IMR-90 (cell line): ENCODE measurements around the gene CGB7. TPM values are rescaled to one million over a fixed set of nuclear protein-coding genes. Genes with fewer than 3 reads are reported as not detected.
A peak's percentile ranks its signal among the peaks of the same experiment; 100 is the strongest.

Experiments used
- ATAC-seq: fragments of 200-7000 bp; cut with Tn5 transposase; 2 replicates; pipeline ENCODE4 v1.9.1; 2020; ENCODE audit warnings: low read depth, mild to moderate bottlenecking, moderate library complexity
- BruUV-seq: library from RNA; stranded (reverse); fragments of 400-500 nt; replicated peaks from 2 replicates; lab custom pipeline; 2021; lab: Mats Ljungman, UMichigan
- CTCF ChIA-PET: fragments of 300-600 bp; formaldehyde crosslinking; extraction: SDS; loops from one replicate; lab custom pipeline; 2021; ENCODE audit warnings: antibody characterized with exemption; lab: Yijun Ruan, JAX
- POLR2A ChIA-PET: fragments of 300-600 bp; sonication (Branson Sonifier 250); formaldehyde crosslinking; loops from one replicate; lab custom pipeline; 2022; ENCODE audit warnings: antibody characterized with exemption; ENCODE audit not compliant: unreplicated experiment; lab: Charles Lee
- DNase-seq: peaks from one replicate; pipeline ENCODE4 v3.0.0; 2013
- H2AFZ ChIP-seq: replicated peaks from 2 replicates; pipeline ENCODE3; 2013; ENCODE audit warnings: low read length, mild to moderate bottlenecking; ENCODE audit not compliant: poor library complexity
- H2AK5ac ChIP-seq: 2 replicates; pipeline ENCODE4 v1.6.1; 2013; ENCODE audit warnings: low read depth, low read length, inconsistent platforms
- H2AK9ac ChIP-seq: replicated peaks from 2 replicates; pipeline ENCODE3; 2013; ENCODE audit warnings: mild to moderate bottlenecking, low read depth, low read length, moderate library complexity; ENCODE audit not compliant: poor library complexity
- H2BK120ac ChIP-seq: 2 replicates; pipeline ENCODE4 v1.6.1; 2013; ENCODE audit warnings: low read depth, low read length, inconsistent platforms
- H2BK15ac ChIP-seq: 3 replicates; pipeline ENCODE4 v1.6.1; 2013; ENCODE audit warnings: low read depth, low read length, inconsistent platforms
- H2BK20ac ChIP-seq: 2 replicates; pipeline ENCODE4 v1.6.1; 2013; ENCODE audit warnings: low read depth, mild to moderate bottlenecking, inconsistent platforms, low read length, moderate library complexity
- H2BK5ac ChIP-seq: 2 replicates; pipeline ENCODE4 v1.6.1; 2013; ENCODE audit warnings: mild to moderate bottlenecking, low read depth, low read length, inconsistent platforms; ENCODE audit not compliant: poor library complexity, severe bottlenecking
- H3K14ac ChIP-seq: replicated peaks from 2 replicates; pipeline ENCODE4 v1.6.1; 2013; ENCODE audit warnings: low read depth, low read length, inconsistent platforms
- H3K18ac ChIP-seq: 2 replicates; pipeline ENCODE4 v1.6.1; 2013; ENCODE audit warnings: low read depth, low read length, control low read depth
- H3K23ac ChIP-seq: 2 replicates; pipeline ENCODE4 v1.6.1; 2013; ENCODE audit warnings: low read depth, low read length, inconsistent platforms
- H3K27ac ChIP-seq: 2 replicates; pipeline ENCODE4 v1.5.1; 2013; ENCODE audit warnings: mild to moderate bottlenecking, control low read depth, low read length; ENCODE audit not compliant: insufficient read depth
- H3K27me3 ChIP-seq: 2 replicates; pipeline ENCODE4 v1.6.1; 2013; ENCODE audit warnings: low read length; ENCODE audit not compliant: control insufficient read depth, insufficient read depth
- H3K36me3 ChIP-seq: 2 replicates; pipeline ENCODE4 v1.6.1; 2013; ENCODE audit warnings: low read length, mixed read lengths; ENCODE audit not compliant: control insufficient read depth, insufficient read depth
- H3K4ac ChIP-seq: 2 replicates; pipeline ENCODE4 v1.6.1; 2013; ENCODE audit warnings: low read depth, low read length, inconsistent platforms
- H3K4me1 ChIP-seq: 2 replicates; pipeline ENCODE4 v1.6.1; 2013; ENCODE audit warnings: low read length, mixed read lengths; ENCODE audit not compliant: control insufficient read depth, insufficient read depth
- H3K4me2 ChIP-seq: 2 replicates; pipeline ENCODE4 v1.6.1; 2013; ENCODE audit warnings: low read depth, mild to moderate bottlenecking, control low read depth, low read length, moderate library complexity
- H3K4me3 ChIP-seq: 2 replicates; pipeline ENCODE4 v1.5.1; 2013; ENCODE audit warnings: low read depth, mild to moderate bottlenecking, control low read depth, low read length, moderate library complexity; ENCODE audit not compliant: insufficient read depth
- H3K56ac ChIP-seq: 2 replicates; pipeline ENCODE4 v1.6.1; 2013; ENCODE audit warnings: low read length, inconsistent platforms; ENCODE audit not compliant: insufficient read depth; ENCODE audit errors: extremely low read depth
- H3K79me1 ChIP-seq, 2 experiments: 2 replicates each; pipeline ENCODE4 v1.6.1; 2013; ENCODE audit warnings: low read length in 2 of 2, inconsistent platforms in 1 of 2, low read depth in 1 of 2
- H3K9ac ChIP-seq: 2 replicates; pipeline ENCODE4 v1.6.1; 2013; ENCODE audit warnings: low read depth, low read length, control low read depth
- H3K9me1 ChIP-seq: 2 replicates; pipeline ENCODE4 v1.6.1; 2013; ENCODE audit warnings: low read length, inconsistent platforms; ENCODE audit not compliant: insufficient read depth
- H3K9me3 ChIP-seq: 2 replicates; pipeline ENCODE4 v1.6.1; 2013; ENCODE audit warnings: low read length; ENCODE audit not compliant: control insufficient read depth, insufficient read depth
- H4K20me1 ChIP-seq: 2 replicates; pipeline ENCODE4 v1.6.1; 2013; ENCODE audit warnings: low read length, inconsistent platforms; ENCODE audit not compliant: insufficient read depth
- H4K5ac ChIP-seq: 2 replicates; pipeline ENCODE4 v1.6.1; 2013; ENCODE audit warnings: mild to moderate bottlenecking, low read depth, low read length, control low read depth
- H4K8ac ChIP-seq, 2 experiments: 2 replicates each; pipeline ENCODE4 v1.6.1; 2013; ENCODE audit warnings: low read depth in 2 of 2, low read length in 2 of 2, control low read depth in 1 of 2, inconsistent platforms in 1 of 2
- H4K91ac ChIP-seq: 2 replicates; pipeline ENCODE4 v1.6.1; 2013; ENCODE audit warnings: low read depth, low read length, inconsistent platforms; ENCODE audit not compliant: insufficient read depth
- BHLHE40 ChIP-seq: fragments of 150-350 bp; IDR thresholded peaks from 2 replicates; pipeline ENCODE4 v1.6.1; 2016; ENCODE audit warnings: mild to moderate bottlenecking, low read depth, low read length
- CEBPB ChIP-seq: IDR thresholded peaks from 2 replicates; pipeline ENCODE4 v1.6.1; 2012; ENCODE audit warnings: low read depth, low read length, improper control_type of control experiment
- FOS ChIP-seq: fragments of 150-350 bp; IDR thresholded peaks from 2 replicates; pipeline ENCODE4 v1.6.1; 2016; ENCODE audit warnings: low read depth, low read length
- MAFK ChIP-seq: IDR thresholded peaks from 2 replicates; pipeline ENCODE4 v1.6.1; 2012; ENCODE audit warnings: low read depth, low read length, improper control_type of control experiment
- POLR2A ChIP-seq: IDR thresholded peaks from 2 replicates; pipeline ENCODE4 v1.6.1; 2012; ENCODE audit warnings: mild to moderate bottlenecking, low read depth, low read length
- RCOR1 ChIP-seq: IDR thresholded peaks from 2 replicates; pipeline ENCODE4 v1.6.1; 2012; ENCODE audit warnings: mild to moderate bottlenecking, low read length, improper control_type of control experiment; ENCODE audit not compliant: insufficient replicate concordance
- WGBS, 2 experiments: methylation state at CpG; one replicate each; pipeline versions ENCODE4 v1.1.5 to v1.1.7; 2013; ENCODE audit warnings: missing lambda C conversion rate in 2 of 2; ENCODE audit not compliant: insufficient read length in 1 of 2; ENCODE audit errors: extremely low coverage in 2 of 2; 5-methylcytosine and 5-hydroxymethylcytosine counted together
- dilution Hi-C: fragments of 300-500 bp; cut with HindIII; formaldehyde crosslinking; loops from one replicate; pipeline ENCODE4 v1.14.3; 2018; ENCODE audit warnings: low sequenced_read_pairs; ENCODE audit not compliant: unreplicated experiment
- in situ Hi-C: fragments of 300-500 bp; cut with MboI; formaldehyde crosslinking; loops from 3 replicates; pipeline ENCODE4 v1.14.3; 2019; ENCODE audit warnings: low sequenced_read_pairs, inconsistent platforms, mixed read lengths
- intact Hi-C: fragments of 100-400 bp; cut with micrococcal nuclease; formaldehyde crosslinking; loops from 2 replicates; pipeline ENCODE4 v1.10.0; 2022
- polyA plus RNA-seq, 3 experiments: library from polyadenylated mRNA; depleted of rRNA; stranded (reverse); fragments of >200 nt; gene quantifications; 2 replicates each; pipeline ENCODE4 v1.2.3, GENCODE V29; 2012; ENCODE audit warnings: low replicate concordance in 1 of 3
- total RNA-seq: library from RNA; depleted of rRNA; stranded (reverse); fragments of >200 nt; gene quantifications from 2 replicates; pipeline ENCODE4 v1.2.3, GENCODE V29; 2012
- TF ChIP-seq, protein P1 (sequence below): fragments of 150-350 bp; IDR thresholded peaks from 2 replicates; pipeline ENCODE4 v1.6.1; 2017; ENCODE audit warnings: mild to moderate bottlenecking, antibody characterized with exemption, low read length, low read depth
- TF ChIP-seq, protein P2 (sequence below): conservative IDR thresholded peaks from 2 replicates; pipeline ENCODE4 v1.5.1; 2012; ENCODE audit warnings: mild to moderate bottlenecking, low read depth, low read length, improper control_type of control experiment

Gene CGB7
- total and polyA plus RNA-seq, 2 of the 4 experiments (the other 2 are of a cell fraction), result 1.7 TPM; not detected in 1

DNA sequence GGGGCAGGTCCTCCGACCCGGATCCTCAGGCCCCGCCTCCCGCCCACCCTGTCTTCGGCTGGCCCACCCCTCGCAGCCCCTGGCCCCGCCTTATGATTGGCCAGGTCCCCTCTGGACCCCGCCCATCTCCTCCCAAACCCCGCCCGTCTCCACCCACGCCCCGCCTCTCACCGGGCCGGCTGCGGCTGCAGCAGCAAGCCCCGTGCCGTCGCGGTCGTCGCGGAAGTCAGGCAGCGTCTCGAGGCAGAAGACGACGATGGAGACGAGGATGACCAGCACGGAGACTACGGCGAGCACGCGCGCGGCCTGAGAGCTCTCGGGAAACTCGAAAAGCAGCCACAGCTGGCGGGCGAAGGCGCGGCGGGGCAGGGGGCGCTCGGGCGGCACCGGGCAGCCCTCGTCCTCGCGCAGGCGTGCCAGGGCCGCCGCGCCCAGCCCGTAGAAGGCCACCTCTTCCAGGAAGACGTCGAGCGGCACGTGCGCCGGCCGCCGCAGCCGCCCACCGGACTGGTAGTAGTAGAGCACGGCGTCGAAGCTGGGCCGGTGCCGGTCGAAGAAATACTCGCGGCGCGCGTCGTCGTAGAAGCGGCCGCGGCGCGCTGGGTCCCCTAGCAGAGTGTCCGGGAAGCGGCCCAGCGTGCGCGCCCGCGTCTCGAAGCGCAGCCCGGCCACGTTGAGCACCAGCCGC is 14.5 kb upstream of the CGB7 start:
- WGBS, 2 experiments, result 6% methylated on average over 55 of the region's 93 CpGs; no CpG with 5 or more reads in 1 of the 2 experiments
- CTCF ChIA-PET, result no interaction called here
- Histone ChIP-seq H3K36me3 (no peaks in the 10 kb centered on the region), H4K20me1 (no peaks in the 10 kb centered on the region), H3K9me1 (no peaks in the 10 kb centered on the region), H3K79me1 (no peaks in the 10 kb centered on the region), H3K27ac (no peak overlapping the region), H2BK15ac (no peak overlapping the region), H4K8ac (no peak overlapping the region), H3K4me3 (no peak overlapping the region), H2BK20ac (no peak overlapping the region), H3K4me1 (no peaks in the 10 kb centered on the region), H3K4me2 (no peak overlapping the region), H2BK120ac (no peak overlapping the region), H2BK5ac (no peak overlapping the region), H3K18ac (no peak overlapping the region), H3K56ac (no peak overlapping the region), H2AK9ac (no peak overlapping the region), H3K9ac (no peak overlapping the region), H2AFZ (peak overlapping the region; percentile 75), H2AK5ac (no peak overlapping the region), H3K4ac (no peak overlapping the region), H3K23ac (no peak overlapping the region), H4K5ac (no peak overlapping the region), H4K91ac (no peak overlapping the region), H3K9me3 (peaks cover 18% of the 10 kb centered on the region), H3K27me3 (peaks cover 42% of the 10 kb centered on the region), H3K14ac (no peak overlapping the region)
- peak; percentile 50 for ATAC-seq
- in situ Hi-C loops, result no loop called here
- POLR2A ChIA-PET, result no interaction called here
- no TSS peak for BruUV-seq
- dilution Hi-C loops, result no loop called here
- TF ChIP-seq POLR2A, result no peak
- TF ChIP-seq, protein P1, sequence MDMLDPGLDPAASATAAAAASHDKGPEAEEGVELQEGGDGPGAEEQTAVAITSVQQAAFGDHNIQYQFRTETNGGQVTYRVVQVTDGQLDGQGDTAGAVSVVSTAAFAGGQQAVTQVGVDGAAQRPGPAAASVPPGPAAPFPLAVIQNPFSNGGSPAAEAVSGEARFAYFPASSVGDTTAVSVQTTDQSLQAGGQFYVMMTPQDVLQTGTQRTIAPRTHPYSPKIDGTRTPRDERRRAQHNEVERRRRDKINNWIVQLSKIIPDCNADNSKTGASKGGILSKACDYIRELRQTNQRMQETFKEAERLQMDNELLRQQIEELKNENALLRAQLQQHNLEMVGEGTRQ, result no peak
- no peak for TF ChIP-seq RCOR1
- TF ChIP-seq BHLHE40, result no peak
- no peak for TF ChIP-seq MAFK
- TF ChIP-seq CEBPB, result no peak
- TF ChIP-seq FOS, result no peak
- TF ChIP-seq, protein P2, sequence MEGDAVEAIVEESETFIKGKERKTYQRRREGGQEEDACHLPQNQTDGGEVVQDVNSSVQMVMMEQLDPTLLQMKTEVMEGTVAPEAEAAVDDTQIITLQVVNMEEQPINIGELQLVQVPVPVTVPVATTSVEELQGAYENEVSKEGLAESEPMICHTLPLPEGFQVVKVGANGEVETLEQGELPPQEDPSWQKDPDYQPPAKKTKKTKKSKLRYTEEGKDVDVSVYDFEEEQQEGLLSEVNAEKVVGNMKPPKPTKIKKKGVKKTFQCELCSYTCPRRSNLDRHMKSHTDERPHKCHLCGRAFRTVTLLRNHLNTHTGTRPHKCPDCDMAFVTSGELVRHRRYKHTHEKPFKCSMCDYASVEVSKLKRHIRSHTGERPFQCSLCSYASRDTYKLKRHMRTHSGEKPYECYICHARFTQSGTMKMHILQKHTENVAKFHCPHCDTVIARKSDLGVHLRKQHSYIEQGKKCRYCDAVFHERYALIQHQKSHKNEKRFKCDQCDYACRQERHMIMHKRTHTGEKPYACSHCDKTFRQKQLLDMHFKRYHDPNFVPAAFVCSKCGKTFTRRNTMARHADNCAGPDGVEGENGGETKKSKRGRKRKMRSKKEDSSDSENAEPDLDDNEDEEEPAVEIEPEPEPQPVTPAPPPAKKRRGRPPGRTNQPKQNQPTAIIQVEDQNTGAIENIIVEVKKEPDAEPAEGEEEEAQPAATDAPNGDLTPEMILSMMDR, result no peak
- DNase-seq, result no peak
- intact Hi-C loops, result loop anchor here (5.0 kb wide), 1 partner anchor 80 kb away; the partner anchor contains the start of genes GYS1 and RUVBL2
